ENCODE results near the gene ASPSCR1. TPM values are rescaled to one million over a fixed set of nuclear protein-coding genes. Genes with fewer than 3 reads are reported as not detected.

The ASPSCR1 gene
- total RNA-seq, 1 experiment from 2014 or later: 51.0 TPM

DNA sequence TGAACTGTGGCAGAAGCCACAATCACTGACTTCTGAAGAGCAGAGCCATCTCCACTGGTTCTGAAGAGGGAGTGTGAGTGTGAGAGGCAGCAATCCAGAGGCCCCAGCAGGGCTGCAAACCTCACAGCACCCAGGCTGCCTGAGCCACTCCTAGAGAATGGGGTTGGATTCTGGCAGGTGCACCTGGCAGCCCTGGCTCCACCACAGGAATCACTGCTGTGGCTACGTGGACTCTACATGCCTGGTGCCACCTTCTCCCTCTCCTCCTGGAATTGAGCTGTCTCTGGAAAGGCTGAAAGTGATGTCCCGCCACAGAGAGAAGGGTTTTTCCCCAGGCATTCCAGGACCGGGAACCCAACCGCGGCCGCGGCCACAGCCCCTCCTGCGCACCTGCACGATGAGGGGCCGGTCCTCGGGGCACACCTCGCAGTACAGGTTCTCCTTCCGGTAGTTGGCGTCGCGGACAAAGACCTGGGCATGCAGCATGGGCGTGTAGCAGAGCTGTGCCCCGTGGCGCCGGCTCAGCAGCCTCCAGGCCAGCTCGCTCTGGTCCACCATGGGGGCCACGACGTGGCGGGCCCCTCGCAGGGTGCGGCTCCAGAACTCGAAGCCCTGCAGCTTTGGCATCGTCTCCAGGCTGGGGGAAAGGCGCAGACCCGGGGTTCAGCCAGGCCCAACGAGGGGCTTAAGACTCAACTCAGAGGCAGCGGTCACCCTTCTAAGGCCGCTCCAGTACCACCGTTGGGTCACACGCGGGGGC lies 87.2 kb downstream of the ASPSCR1 start:
- BruUV-seq (replicated peaks): TSS peak; percentile 64
- peak overlapping the region; percentile 100 for H3K4me2 ChIP-seq (ENCODE audit: low read length)
- peaks cover 35% of the 10 kb centered on the region for H3K79me2 ChIP-seq (ENCODE audit: insufficient read depth, low read length)
- peak overlapping the region; percentile 100 for H3K9ac ChIP-seq (ENCODE audit: low read length)
- DNase-seq (ENCODE audit: low read depth, low spot score) (no peak), ATAC-seq (peak; percentile 62)
- TF ChIP-seq POLR2A (IDR thresholded peaks at IDR 0.05; ENCODE audit: borderline replicate concordance, extremely low read depth, insufficient read depth, insufficient read length): peak; percentile 35
- no peak for TF ChIP-seq JUND (IDR thresholded peaks at IDR 0.05)
- no peak for TF ChIP-seq CEBPB (IDR thresholded peaks at IDR 0.05; ENCODE audit: low read depth)
- TF ChIP-seq ZNF274 (IDR thresholded peaks at IDR 0.05; ENCODE audit: low read depth, low read length): no peak
- intact Hi-C loops (cut with micrococcal nuclease): no loop called here
- H2AFZ ChIP-seq (ENCODE audit: low read depth, low read length, poor library complexity, severe bottlenecking): no peak overlapping the region
- H4K20me1 ChIP-seq (ENCODE audit: insufficient read depth): no peaks in the 10 kb centered on the region
- H3K9me3 ChIP-seq (ENCODE audit: control insufficient read depth in 1 of 2, insufficient read depth in 1 of 2, low read depth in 1 of 2, low read length in 2 of 2): no peaks in the 10 kb centered on the region
- H3K4me1 ChIP-seq (ENCODE audit: control insufficient read depth in 1 of 2, insufficient read depth in 2 of 2, low read length in 2 of 2): peaks cover 11 to 22% of the 10 kb centered on the region in 2 experiments; a peak in 3 of 4 replicates
- ChIA-PET POLR2A (interaction anchor here (0.9 kb wide), 1 partner anchor 34 kb away, joined by 3 read pairs; no protein-coding TSS in a partner anchor), RAD21 (ENCODE audit: low non-redundant PET in 1 of 2, low total read pairs in 2 of 2, uncharacterized antibody in 2 of 2, unreplicated experiment in 2 of 2) (no interaction called here), CTCF (no interaction called here)
- H3K36me3 ChIP-seq (ENCODE audit: control insufficient read depth in 1 of 2, insufficient read depth in 2 of 2, low read length in 2 of 2): peaks cover 15 to 46% of the 10 kb centered on the region in 2 experiments; a peak in 3 of 4 replicates
- H3K27ac ChIP-seq (ENCODE audit: low read depth, low read length): peak overlapping the region; percentile 89
- H3K4me3 ChIP-seq (replicated peaks in 1 of 2; ENCODE audit: low read depth in 1 of 2, low read length in 2 of 2): peak overlapping the region; percentile 96 to 100
- no peaks in the 10 kb centered on the region for H3K27me3 ChIP-seq (ENCODE audit: insufficient read depth, low read length)
- H3K9me2 ChIP-seq (ENCODE audit: insufficient read depth): no peaks in the 10 kb centered on the region

DNA sequence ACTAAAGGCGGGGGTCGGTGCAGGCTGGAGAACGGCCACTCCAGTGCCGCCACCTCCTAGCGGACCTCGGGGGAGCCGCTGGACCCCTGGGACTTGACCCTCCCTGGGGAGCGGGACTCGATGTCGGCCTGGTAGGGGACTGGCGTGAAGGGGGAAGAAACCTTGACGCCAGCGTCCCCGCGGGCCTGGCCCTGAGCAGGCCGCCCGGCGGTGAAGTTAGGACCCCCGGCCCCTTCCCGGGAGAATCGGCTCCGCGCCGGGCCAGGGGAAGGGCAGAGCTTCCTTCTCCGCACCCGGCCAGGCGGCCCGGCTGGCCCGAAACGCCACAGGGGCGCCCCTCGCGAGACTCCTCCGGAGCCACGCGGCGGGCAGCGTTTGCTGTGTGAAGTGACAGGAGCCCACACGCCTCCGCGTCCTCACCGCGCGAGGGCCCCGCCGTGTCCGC lies 87.8 kb downstream of the ASPSCR1 start:
- RAD21 ChIA-PET (ENCODE audit: low non-redundant PET in 1 of 2, low total read pairs in 2 of 2, uncharacterized antibody in 2 of 2, unreplicated experiment in 2 of 2): no interaction called here
- H3K4me2 ChIP-seq (ENCODE audit: low read length): peak overlapping the region; percentile 100
- no peaks in the 10 kb centered on the region for H3K9me2 ChIP-seq (ENCODE audit: insufficient read depth)
- POLR2A ChIA-PET: interaction anchor here (0.9 kb wide), 1 partner anchor 34 kb away, joined by 3 read pairs; no protein-coding TSS in a partner anchor
- no peak for DNase-seq (ENCODE audit: low read depth, low spot score)
- CTCF ChIA-PET: no interaction called here
- H3K9me3 ChIP-seq (ENCODE audit: control insufficient read depth in 1 of 2, insufficient read depth in 1 of 2, low read depth in 1 of 2, low read length in 2 of 2): no peaks in the 10 kb centered on the region
- TF ChIP-seq, protein P1, sequence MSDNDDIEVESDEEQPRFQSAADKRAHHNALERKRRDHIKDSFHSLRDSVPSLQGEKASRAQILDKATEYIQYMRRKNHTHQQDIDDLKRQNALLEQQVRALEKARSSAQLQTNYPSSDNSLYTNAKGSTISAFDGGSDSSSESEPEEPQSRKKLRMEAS (IDR thresholded peaks at IDR 0.05): peak; percentile 71; the same call in 1 of the 2 replicates
- no peak; the same call in 1 of the 2 replicates for TF ChIP-seq ZFX (IDR thresholded peaks at IDR 0.05)
- H3K4me3 ChIP-seq (replicated peaks in 1 of 2; ENCODE audit: low read depth in 1 of 2, low read length in 2 of 2): peak overlapping the region; percentile 96 to 100
- peak overlapping the region; percentile 89 for H3K27ac ChIP-seq (ENCODE audit: low read depth, low read length)
- intact Hi-C loops (cut with micrococcal nuclease): no loop called here
- peaks cover 11 to 22% of the 10 kb centered on the region in 2 experiments; a peak in 3 of 4 replicates for H3K4me1 ChIP-seq (ENCODE audit: control insufficient read depth in 1 of 2, insufficient read depth in 2 of 2, low read length in 2 of 2)
- H3K9ac ChIP-seq (ENCODE audit: low read length): peak overlapping the region; percentile 100
- no peaks in the 10 kb centered on the region for H3K27me3 ChIP-seq (ENCODE audit: insufficient read depth, low read length)
- ATAC-seq: peak; percentile 56
- no peak overlapping the region for H2AFZ ChIP-seq (ENCODE audit: low read depth, low read length, poor library complexity, severe bottlenecking)
- H3K79me2 ChIP-seq (ENCODE audit: insufficient read depth, low read length): peaks cover 35% of the 10 kb centered on the region
- peaks cover 15 to 40% of the 10 kb centered on the region in 2 experiments; a peak in 3 of 4 replicates for H3K36me3 ChIP-seq (ENCODE audit: control insufficient read depth in 1 of 2, insufficient read depth in 2 of 2, low read length in 2 of 2)
- no TSS peak for BruUV-seq (replicated peaks)
- no peaks in the 10 kb centered on the region for H4K20me1 ChIP-seq (ENCODE audit: insufficient read depth)

Measured in HCT116 (cell line).